ENCODE data around the gene LY9. TPM values are rescaled to one million over a fixed set of nuclear protein-coding genes. Genes with fewer than 3 reads are reported as not detected.

LY9 gene
- total RNA-seq, 4 donors from 2014 or later: 0.26 to 3.2 (median 0.60) TPM

DNA sequence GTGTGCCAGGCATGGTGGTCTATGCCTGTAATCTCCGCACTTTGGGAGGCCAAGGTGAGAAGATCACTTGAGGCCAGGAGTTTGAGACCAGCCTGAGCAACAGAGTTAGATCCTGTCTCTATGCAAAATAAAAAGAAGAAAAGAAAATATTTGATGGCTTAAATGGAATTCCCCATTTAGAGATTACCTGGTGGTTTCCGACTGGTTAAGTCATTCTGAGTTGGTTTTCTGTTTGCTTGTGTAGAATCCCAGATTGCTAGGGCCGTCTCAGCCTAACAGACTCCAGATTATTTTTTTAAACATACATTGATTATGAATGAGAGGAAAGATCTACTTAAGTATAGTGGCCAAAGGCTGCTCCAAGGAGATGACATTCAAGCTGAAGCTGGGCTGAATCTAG lies 22.9 kb upstream of the LY9 start:
- Histone ChIP-seq H3K27ac (no peak overlapping the region), H3K27me3 (no peaks in the 10 kb centered on the region), H3K4me1 (peaks cover 0 to 9% (median 4%) of the 10 kb centered on the region in 3 donors), H3K36me3 (no peaks in the 10 kb centered on the region), H3K9me3 (no peaks in the 10 kb centered on the region), H3K4me3 (no peak overlapping the region)
- DNase-seq: no peak
- no peak for TF ChIP-seq POLR2A (IDR thresholded peaks at IDR 0.05)
- TF ChIP-seq, protein P1, sequence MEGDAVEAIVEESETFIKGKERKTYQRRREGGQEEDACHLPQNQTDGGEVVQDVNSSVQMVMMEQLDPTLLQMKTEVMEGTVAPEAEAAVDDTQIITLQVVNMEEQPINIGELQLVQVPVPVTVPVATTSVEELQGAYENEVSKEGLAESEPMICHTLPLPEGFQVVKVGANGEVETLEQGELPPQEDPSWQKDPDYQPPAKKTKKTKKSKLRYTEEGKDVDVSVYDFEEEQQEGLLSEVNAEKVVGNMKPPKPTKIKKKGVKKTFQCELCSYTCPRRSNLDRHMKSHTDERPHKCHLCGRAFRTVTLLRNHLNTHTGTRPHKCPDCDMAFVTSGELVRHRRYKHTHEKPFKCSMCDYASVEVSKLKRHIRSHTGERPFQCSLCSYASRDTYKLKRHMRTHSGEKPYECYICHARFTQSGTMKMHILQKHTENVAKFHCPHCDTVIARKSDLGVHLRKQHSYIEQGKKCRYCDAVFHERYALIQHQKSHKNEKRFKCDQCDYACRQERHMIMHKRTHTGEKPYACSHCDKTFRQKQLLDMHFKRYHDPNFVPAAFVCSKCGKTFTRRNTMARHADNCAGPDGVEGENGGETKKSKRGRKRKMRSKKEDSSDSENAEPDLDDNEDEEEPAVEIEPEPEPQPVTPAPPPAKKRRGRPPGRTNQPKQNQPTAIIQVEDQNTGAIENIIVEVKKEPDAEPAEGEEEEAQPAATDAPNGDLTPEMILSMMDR (IDR thresholded peaks at IDR 0.05): no peak
- intact Hi-C loops (cut with DNase I): no loop called here
- WGBS, 2 donors: 60 to 63% methylated on average over 3 of the region's 3 CpGs

DNA sequence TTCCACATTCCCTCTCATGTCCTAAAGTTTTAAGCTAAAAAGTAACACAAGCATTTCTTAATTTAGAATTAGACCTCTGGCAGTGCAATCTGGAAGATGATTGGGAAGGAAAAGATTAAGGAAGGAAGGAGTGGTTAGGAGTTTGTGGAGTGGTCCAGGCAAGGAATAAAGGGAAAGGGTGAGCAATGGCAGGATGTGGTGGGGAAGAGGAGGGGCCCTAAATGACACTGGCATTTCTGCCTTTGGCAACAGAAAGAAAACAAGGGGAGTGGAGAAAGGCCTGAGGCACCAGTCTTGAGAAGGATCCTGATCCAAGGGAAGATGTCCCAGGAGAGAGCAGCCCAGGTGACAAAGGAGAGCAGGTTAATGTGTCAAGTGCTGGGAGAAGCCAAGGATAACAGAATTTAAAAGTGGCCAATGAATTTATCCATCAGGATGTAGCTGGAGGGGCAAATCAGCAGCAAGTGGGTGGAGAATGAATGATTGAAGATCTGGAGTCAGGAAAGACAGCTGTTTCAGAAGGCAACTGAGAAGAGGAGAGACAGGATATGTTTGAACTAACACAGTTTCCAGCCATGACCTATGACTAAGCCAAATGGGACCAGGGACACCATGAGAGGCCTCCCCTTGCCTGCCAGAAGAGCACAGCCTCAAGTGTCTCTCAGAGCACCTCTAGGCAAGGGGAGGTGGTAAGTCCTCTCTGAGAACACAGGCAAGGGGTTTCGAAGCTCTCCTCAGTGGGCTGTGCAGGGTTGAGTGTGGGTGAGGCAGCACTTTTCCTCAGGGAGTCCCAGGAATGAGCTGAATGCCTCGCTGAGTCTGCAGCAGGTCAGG lies 20.9 kb upstream of the LY9 start:
- no peaks in the 10 kb centered on the region for H3K27me3 ChIP-seq
- TF ChIP-seq POLR2A (IDR thresholded peaks at IDR 0.05): no peak
- peaks cover 0 to 5% (median 0%) of the 10 kb centered on the region in 3 donors for H3K4me1 ChIP-seq
- no peak for DNase-seq
- WGBS, 2 donors: 0 to 33% methylated on average over 1 of the region's 2 CpGs
- intact Hi-C loops (cut with DNase I): loop anchor here (5.0 kb wide), 1 partner anchor 57 kb away; no protein-coding TSS in a partner anchor
- H3K36me3 ChIP-seq: no peaks in the 10 kb centered on the region
- H3K4me3 ChIP-seq: no peak overlapping the region
- no peaks in the 10 kb centered on the region for H3K9me3 ChIP-seq
- no peak overlapping the region for H3K27ac ChIP-seq

DNA sequence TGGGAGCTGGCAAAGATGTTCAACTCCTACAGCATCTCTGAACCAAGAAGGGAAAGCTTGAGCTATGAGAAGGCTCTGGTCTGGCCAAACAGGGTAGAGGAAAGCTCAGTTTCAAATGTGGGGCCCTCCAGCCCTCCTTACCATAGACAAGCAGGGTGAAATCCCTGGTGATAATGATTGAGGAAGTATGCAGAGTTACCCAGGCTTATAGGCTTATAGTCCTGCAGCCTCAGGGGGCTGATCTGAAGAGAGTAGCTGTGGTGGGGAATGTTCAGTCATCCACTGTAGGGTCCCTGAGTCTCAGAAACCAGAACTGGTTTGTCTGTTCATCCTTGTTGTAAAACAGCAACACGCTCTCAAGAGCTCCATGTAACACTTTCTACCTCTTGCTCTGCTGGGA lies 19.8 kb upstream of the LY9 start:
- WGBS, 2 donors: 100% methylated on average over 1 of the region's 1 CpG; no CpG with 5 or more reads in 1 of the 2 donors
- Histone ChIP-seq H3K27me3 (no peaks in the 10 kb centered on the region), H3K9me3 (no peaks in the 10 kb centered on the region), H3K27ac (no peak overlapping the region), H3K36me3 (no peaks in the 10 kb centered on the region), H3K4me1 (peaks cover 5 to 16% (median 5%) of the 10 kb centered on the region in 3 donors), H3K4me3 (no peak overlapping the region)
- no peak for DNase-seq
- TF ChIP-seq, protein P1 (IDR thresholded peaks at IDR 0.05): no peak
- no peak for TF ChIP-seq POLR2A (IDR thresholded peaks at IDR 0.05)
- intact Hi-C loops (cut with DNase I): loop anchor here (5.0 kb wide), 1 partner anchor 56 kb away; no protein-coding TSS in a partner anchor

DNA sequence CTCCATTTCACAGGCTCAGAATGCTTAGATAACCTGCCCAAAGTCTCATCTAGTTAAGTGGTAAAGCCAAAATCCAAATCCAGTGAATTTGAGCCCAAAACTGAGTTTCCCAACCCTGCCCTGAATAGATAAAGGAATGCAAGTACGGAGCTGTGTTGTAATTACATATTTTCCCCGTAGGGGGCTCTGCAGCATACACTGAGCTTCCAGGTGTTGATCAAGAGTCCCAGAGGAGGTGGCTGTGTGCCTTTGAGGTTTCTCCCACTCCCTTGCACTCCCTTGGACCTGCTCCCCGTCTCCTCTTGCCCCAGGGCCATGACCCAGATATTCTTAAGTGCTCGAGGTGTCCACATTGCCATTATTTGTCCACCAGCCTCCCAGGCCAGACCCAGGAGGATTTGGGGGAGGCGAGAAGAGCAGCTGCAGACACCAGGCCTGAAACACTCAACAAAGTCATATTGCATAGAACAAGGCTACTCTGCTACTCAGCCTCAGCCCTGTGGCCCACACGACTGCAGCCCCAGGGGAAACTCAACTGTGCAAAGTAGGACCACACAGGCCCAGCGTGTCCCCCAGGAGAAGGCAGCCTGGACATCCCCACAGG lies 18.4 kb upstream of the LY9 start:
- WGBS, 2 donors: 47 to 64% methylated on average over 4 to 7 of the region's 7 CpGs
- Histone ChIP-seq H3K9me3 (no peaks in the 10 kb centered on the region), H3K36me3 (no peaks in the 10 kb centered on the region), H3K4me1 (peaks cover 14 to 30% (median 19%) of the 10 kb centered on the region in 3 donors), H3K27me3 (no peaks in the 10 kb centered on the region), H3K4me3 (no peak overlapping the region), H3K27ac (no peak overlapping the region)
- no peak for TF ChIP-seq POLR2A (IDR thresholded peaks at IDR 0.05)
- TF ChIP-seq, protein P1 (IDR thresholded peaks at IDR 0.05): peak in 5 of 6 experiments; percentile 49 to 80 (median 71)
- intact Hi-C loops (cut with DNase I): loop anchor here (5.0 kb wide), 1 partner anchor 55 kb away; no protein-coding TSS in a partner anchor
- no peak for DNase-seq

DNA sequence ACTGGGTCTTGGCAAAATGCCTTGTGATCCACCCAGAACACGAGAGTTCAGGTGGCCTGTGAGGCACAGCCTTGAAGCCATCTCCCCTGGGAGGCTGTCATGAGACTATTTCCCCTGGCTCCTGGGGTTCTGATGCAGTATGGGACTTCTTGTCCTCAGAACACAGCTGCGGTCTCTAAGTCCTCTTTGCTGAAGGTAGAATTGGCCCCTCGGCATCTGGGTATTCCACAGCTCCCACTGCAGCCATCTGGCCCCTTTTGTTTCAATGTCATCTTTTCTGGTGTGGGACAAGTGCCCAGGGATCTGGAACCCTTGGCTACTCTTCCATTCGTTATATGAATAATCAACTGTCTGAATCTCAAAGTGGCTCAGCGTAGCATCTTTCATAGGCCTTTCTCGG lies 17.0 kb upstream of the LY9 start:
- H3K4me3 ChIP-seq: no peak overlapping the region
- no peaks in the 10 kb centered on the region for H3K9me3 ChIP-seq
- TF ChIP-seq POLR2A (IDR thresholded peaks at IDR 0.05): no peak
- TF ChIP-seq, protein P1 (IDR thresholded peaks at IDR 0.05): no peak
- H3K36me3 ChIP-seq: no peaks in the 10 kb centered on the region
- 85 to 91% methylated on average over 4 to 5 of the region's 6 CpGs for WGBS, 2 donors
- H3K4me1 ChIP-seq: peaks cover 19 to 41% (median 19%) of the 10 kb centered on the region in 3 donors
- no peak for DNase-seq
- intact Hi-C loops (cut with DNase I): loop anchor here (5.0 kb wide), 1 partner anchor 53 kb away; no protein-coding TSS in a partner anchor
- no peaks in the 10 kb centered on the region for H3K27me3 ChIP-seq
- no peak overlapping the region for H3K27ac ChIP-seq
